Mucosa of stomach (tissue), 1 donor: Measurements from ENCODE around the gene PCDHGA5.
"Not testable (repeated sequence)": the region's sequence is repeated elsewhere in the genome, so short reads cannot be mapped to it uniquely, and the experiment has no call there.

Source experiments
- H3K27me3 ChIP-seq: one replicate; pipeline ENCODE4 v1.7.0; 2013; ENCODE audit warnings: mild to moderate bottlenecking, low read length; ENCODE audit not compliant: control insufficient read depth, insufficient read depth
- H3K36me3 ChIP-seq: one replicate; pipeline ENCODE4 v1.7.0; 2013; ENCODE audit warnings: low read length; ENCODE audit not compliant: control insufficient read depth, insufficient read depth
- H3K4me1 ChIP-seq: one replicate; pipeline ENCODE4 v1.7.0; 2013; ENCODE audit warnings: mild to moderate bottlenecking, low read length; ENCODE audit not compliant: control insufficient read depth, insufficient read depth
- H3K4me3 ChIP-seq: one replicate; pipeline ENCODE4 v1.7.0; 2013; ENCODE audit warnings: low read length
- H3K9ac ChIP-seq: one replicate; pipeline ENCODE4 v1.7.0; 2013; ENCODE audit warnings: mild to moderate bottlenecking, low read length, moderate library complexity
- H3K9me3 ChIP-seq: one replicate; pipeline ENCODE4 v1.7.0; 2013; ENCODE audit warnings: mild to moderate bottlenecking, low read length, moderate library complexity; ENCODE audit not compliant: control insufficient read depth
- donor health status: Pancreatic carcinoma.

The PCDHGA5 gene

DNA sequence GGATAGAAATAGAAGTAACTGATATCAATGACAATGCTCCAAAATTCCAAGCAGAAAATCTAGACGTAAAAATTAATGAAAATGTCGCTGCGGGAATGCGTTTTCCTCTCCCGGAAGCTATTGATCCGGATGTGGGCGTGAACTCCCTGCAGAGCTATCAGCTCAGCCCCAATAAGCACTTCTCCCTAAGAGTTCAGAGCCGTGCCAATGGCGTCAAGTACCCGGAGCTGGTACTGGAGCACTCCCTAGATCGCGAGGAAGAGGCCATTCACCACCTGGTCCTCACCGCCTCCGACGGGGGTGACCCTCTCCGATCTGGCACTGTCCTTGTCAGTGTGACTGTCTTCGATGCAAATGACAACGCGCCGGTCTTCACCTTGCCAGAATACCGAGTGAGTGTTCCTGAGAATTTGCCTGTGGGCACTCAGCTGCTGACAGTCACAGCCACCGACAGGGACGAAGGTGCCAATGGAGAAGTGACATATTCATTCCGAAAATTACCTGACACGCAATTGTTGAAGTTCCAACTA, 49.6 kb downstream of the PCDHGA5 start:
- H3K27me3 ChIP-seq: peaks cover 17% of the 10 kb centered on the region
- no peaks in the 10 kb centered on the region for H3K4me1 ChIP-seq
- H3K4me3 ChIP-seq: peak overlapping the region; percentile 54
- H3K36me3 ChIP-seq: no peaks in the 10 kb centered on the region
- H3K9ac ChIP-seq: peak overlapping the region; percentile 56
- H3K9me3 ChIP-seq: peaks cover 41% of the 10 kb centered on the region

DNA sequence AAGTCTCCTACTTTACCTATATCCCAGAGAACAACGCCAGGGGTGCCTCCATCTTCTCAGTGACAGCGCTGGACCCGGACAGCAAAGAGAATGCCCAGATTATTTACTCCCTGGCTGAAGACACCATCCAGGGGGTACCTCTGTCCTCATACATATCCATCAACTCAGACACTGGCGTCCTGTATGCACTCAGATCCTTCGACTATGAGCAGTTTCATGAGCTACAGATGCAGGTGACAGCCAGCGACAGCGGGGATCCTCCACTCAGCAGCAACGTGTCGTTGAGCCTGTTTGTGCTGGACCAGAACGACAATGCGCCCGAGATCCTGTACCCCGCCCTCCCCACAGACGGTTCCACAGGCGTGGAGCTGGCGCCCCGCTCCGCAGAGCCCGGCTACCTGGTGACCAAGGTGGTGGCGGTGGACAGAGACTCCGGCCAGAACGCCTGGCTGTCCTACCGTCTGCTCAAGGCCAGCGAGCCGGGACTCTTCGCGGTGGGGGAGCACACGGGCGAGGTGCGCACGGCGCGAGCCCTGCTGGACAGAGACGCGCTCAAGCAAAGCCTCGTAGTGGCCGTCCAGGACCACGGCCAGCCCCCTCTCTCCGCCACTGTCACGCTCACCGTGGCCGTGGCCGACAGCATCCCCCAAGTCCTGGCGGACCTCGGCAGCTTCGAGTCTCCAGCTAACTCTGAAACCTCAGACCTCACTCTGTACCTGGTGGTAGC, 50.7 kb downstream of the PCDHGA5 start:
- Histone ChIP-seq H3K27me3 (peaks cover 12% of the 10 kb centered on the region), H3K9me3 (peaks cover 42% of the 10 kb centered on the region)
- H3K36me3 ChIP-seq, H3K9ac ChIP-seq, H3K4me3 ChIP-seq, H3K4me1 ChIP-seq: not testable (repeated sequence)

DNA sequence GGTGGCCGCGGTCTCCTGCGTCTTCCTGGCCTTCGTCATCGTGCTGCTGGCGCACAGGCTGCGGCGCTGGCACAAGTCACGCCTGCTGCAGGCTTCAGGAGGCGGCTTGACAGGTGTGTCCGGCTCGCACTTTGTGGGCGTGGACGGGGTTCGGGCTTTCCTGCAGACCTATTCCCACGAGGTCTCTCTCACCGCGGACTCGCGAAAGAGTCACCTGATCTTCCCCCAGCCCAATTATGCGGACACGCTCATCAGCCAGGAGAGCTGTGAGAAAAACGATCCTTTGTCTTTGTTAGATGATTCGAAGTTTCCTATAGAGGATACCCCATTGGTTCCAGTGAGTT, 51.3 kb downstream of the PCDHGA5 start:
- H3K36me3 ChIP-seq: not testable (repeated sequence)
- H3K9me3 ChIP-seq: peaks cover 41% of the 10 kb centered on the region

More for the DNA sequence above, 51.3 kb downstream of the PCDHGA5 start:
- not testable (repeated sequence) for H3K9ac ChIP-seq, H3K4me1 ChIP-seq, H3K4me3 ChIP-seq, H3K27me3 ChIP-seq
